Activated T-cell treated with anti-CD3 and anti-CD28 coated beads, Interleukin-2, amount 50 U/mL, for 48 hours (primary cell): ENCODE results near the gene CUL5.
A peak's percentile ranks its signal among the peaks of the same experiment; 100 is the strongest.
"Not testable (repeated sequence)": the region's sequence is repeated elsewhere in the genome, so short reads cannot be mapped to it uniquely, and the experiment has no call there.

Experiments
- DNase-seq, 2 experiments: peaks; one replicate each; pipeline ENCODE4 v3.0.0-alpha.2; 2020

Gene CUL5

DNA sequence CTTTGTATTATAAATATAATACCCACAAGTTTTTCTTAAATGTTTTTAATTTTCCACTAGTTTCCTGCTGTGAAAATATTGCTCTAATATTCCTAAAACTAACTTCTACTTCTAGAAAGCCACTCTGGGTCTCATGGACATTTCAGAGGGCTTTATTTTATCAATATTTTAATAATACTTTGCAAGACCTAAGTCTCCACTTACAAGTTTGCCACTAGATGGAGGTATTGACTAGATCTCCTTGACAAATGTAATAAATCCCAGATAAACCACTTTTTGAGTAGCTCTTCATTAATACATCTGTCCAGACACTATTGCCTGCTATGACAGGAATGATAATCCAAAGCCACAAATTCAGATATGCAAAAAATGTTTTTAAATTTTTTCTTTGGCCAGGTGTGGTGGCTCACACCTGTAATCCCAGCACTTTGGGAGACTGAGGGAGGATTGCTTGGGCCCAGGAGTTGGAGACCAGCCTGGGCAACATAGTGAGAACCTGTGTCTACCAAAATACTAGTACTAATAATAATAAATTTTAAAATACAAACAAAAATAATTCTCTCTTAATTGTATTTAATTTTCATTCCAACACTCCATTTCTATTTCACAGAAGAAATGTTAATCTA lies 109.2 kb downstream of the CUL5 start:
- DNase-seq = no peak

DNA sequence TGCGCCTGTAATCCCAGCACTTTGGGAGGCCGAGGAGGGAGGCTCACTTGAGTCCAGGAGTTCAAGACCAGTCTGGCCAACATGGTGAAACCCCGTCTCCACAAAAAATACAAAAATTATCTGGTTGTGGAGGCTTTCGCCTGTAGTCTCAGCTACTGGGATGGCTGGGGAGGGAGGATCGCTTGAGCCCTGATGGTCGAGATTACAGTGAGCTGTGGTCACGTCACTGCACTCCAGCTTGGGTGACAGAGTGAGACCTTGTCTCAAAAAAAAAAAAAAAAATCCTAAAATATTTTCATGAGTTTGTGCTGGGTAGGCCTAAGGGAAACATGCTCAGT lies 112.2 kb downstream of the CUL5 start:
- not testable (repeated sequence) for DNase-seq

DNA sequence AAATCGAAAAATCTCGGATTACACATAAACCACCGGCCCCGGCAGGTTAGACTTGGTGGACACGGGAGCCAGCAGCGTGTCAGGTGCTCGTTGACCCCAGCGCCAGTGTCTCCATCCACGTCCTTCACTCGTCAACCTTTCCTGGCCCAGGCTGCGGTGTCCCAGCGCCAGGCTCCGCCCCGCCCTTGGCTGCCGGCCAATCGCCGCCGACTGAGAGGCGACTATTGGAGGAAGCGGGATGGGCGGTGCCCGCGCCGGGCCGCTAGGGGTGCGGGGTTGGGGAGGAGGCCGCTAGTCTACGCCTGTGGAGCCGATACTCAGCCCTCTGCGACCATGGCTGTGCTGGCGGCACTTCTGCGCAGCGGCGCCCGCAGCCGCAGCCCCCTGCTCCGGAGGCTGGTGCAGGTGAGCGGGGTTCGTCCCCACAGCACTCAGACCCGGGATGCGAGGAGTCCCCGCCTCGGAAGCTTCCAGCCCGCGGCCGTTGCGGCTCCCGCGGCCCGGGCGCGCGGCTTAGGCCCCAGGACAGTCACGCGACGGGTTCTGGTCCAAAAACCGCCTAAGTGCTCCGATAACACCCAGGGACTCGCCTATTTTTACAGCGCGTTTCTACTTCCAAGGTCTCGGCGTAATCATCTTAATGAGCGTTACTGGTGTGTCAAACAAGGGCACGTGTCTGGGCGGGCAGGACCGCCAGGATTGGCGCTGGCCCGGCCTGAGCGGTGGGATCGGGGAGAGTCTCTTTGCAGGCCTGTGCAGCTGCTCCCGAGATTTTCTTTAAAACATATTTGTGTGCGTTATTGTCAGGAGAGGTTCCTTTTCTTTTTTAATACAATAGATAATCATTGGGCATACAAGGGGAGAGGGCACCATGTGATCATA lies 112.8 kb downstream of the CUL5 start, which contains the start of gene ACAT1:
Gene ACAT1 (plus strand): TSS at position 294 of the 882 bp plus-strand sequence. CDS start 40 bp downstream, at position 334.
- DNase-seq = peak; percentile 98

DNA sequence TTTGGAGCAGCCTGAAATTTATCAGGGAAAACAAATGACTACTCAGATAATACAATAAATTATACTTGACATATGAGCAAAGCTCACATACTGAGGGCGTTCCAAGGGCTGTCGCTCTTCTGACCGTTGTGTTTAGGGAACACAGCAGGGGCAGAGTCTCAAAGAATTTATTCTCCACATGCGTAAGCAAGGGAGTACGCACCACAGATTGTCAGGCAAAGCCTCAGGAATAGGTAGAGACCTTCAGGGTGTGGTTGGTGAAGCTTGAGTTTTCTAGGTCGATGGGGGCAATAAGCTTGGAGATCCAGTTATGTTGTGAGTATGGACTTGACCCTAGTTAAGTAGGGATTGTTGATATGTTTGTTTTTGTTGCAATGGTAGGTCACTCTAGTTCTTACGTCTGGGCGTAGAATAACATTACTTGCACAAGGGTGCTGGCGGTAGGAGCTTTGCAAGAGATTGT lies 113.5 kb downstream of the CUL5 start:
- DNase-seq = no peak

DNA sequence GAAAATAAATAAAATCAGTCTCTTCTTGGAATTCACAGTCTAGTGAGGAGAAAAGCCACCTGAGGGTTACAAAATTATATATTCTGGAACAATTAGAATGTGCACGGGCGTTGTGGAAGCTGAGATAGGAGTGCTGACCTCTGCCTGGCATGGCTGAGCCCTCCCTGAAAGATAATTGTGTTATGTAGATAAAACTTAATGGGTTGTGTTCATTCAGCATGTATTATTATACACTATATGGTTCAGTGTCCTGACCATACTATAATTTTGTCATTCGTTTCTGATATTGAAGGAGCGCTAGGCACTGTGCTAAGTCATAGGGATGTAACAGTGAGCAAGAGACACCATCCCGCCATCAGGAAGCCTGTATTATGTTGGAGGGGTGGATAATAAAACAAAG lies 116.4 kb downstream of the CUL5 start:
- no peak for DNase-seq

DNA sequence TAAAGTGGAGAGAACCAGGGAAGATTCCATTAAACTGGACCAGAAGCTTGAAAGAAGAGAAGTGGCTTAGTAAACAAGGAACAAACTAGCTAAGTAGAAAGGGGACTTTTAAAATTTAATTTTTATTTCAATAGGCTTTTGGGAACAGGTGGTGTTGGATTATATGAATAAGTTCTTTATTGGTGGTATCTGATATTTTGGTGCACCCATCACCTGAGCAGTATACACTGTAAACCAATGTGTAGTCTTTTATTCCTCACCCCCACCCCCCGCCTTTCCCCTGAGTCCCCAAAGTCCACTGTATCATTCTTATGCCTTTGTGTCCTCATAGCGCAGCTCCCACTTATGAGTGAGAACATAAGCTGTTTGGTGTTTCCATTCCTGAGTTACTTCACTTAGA lies 120.1 kb downstream of the CUL5 start:
- DNase-seq = no peak

DNA sequence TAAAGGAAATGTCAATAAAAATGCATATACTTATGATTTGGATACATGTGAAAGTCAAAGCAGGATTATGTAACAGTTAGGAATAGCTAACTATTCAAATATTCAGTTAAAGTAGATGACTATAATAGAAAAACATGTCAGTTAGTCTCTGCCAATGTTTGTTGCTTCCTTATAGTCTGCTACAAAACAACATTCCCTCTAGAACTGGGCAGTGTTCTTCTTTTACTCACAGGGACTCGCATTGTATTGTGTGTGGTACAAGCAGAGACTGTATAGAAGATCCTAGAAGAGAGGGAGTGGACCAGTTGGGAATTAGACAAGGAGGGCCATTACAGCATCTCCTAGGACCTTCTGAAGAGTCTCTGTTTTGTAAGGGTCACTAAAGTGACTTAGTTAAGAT lies 123.3 kb downstream of the CUL5 start:
- DNase-seq = no peak

DNA sequence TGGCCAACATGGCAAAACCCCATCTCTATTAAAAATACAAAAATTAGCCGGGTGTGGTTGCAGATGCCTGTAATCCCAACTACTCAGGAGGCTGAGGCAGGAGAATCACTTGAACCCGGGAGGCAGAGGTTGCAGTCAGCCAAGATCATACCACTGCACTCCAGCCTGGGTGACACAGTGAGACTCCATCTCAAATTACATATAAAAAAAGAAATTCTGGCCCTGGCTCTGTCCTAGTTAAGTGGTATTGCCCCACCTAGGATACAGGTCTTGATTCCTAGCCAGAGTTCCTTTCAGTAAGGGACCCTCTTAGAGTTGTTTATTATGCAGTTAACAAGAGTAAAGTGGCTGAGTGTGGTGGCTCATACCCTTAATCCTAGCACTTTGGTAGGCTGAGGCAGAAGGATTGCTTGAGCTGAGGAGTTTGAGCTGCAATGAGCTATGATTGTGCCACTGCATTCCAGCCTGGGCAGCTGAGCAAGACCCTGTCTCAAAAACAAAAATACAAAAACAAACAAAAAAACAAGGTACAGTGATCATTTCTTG lies 124.4 kb downstream of the CUL5 start:
- not testable (repeated sequence) for DNase-seq

GRCh38 chr11:108135845-108136544 lies 127.3 kb downstream of the CUL5 start:
- no peak for DNase-seq

DNA sequence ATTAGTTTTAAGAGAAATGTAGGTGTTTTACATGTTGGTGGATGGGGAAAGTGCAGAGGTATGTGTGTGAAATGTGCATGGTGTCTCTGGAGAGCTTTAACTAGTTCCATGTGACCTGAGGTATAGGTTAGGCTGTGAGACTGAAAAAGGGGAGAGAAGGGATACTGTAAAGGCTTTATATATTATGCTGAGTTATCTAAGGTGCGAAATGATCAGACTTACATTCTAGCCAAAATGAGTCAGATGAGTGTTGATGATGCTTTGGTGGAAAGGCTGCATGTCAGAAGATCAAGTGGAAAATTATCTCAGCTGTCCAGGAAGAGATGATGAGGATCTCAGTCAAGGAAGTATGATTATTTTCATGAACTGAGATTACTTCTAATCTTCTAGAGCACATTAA lies 128.5 kb downstream of the CUL5 start:
- no peak for DNase-seq

DNA sequence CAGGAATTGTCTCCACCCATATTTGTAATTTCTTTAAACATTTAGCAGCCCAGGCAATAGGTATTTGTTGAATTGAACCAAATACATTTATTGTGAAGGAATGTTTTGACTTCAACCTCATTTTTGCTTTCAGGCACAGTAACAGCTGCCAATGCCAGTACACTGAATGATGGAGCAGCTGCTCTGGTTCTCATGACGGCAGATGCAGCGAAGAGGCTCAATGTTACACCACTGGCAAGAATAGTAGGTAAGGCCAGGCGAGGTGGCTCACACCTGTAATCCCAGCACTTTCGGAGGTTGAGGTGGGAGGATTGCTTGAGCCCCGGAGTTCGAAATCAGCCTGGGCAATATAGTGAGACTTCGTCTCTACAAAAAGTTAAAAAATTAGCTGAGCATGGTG lies 133.6 kb downstream of the CUL5 start:
- DNase-seq = no peak

- DNase-seq = no peak
Measured at GRCh38 chr11:108144615-108145014, 135.9 kb downstream of the CUL5 start.

GRCh38 chr11:108147150-108147549 lies 138.5 kb downstream of the CUL5 start:
- no peak for DNase-seq

DNA sequence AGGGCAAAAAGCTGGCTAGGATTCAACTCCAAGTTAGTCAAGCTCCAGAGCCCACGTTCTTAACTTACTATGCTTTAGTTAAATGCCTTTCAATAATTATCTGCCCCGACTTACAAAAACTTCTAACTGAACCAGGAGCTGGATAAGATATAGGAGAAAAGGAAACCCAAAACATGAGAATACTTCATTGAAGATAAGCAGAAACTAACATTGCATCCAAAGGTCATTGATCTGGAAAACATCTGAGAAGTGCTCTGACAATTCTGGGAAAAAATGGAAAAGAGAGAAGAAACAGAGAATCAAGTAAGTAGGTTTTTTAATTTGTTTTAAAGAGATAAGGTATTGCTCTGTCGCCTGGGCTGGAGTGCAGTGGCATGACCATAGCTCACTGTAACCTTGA lies 139.9 kb downstream of the CUL5 start:
- DNase-seq = no peak

DNA sequence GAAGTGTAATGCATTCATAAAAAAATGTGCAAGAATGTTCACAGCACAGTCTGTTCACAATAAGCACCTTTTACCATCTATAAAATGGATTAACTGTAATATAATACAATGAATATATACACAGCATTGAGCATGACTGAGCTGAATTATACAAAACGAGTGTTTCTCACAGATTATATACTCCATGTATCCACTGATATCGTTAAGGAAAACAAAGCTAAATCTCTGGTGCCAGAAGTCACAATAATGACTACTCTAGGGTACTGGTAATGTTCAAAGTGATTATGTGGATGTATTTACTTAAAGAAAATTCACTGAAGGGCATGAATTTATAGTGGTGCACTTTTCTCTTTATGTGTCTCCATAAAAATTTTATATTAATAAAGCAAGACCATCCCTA lies 145.9 kb downstream of the CUL5 start:
- DNase-seq = no peak
